SK-N-MC (cell line): Measurements from ENCODE around the gene HCAR1.
"Not testable (repeated sequence)": the region's sequence is repeated elsewhere in the genome, so short reads cannot be mapped to it uniquely, and the experiment has no call there.

Source experiments
- DNase-seq: peaks from one replicate; pipeline ENCODE4 v3.0.0-alpha.2; 2011; ENCODE audit warnings: low read depth, low spot score
- H3K27ac ChIP-seq: fragments of 200-600 bp; sonication (generic); 2 replicates; pipeline ENCODE4 v1.5.1; 2016; ENCODE audit warnings: mixed run types
- H3K36me3 ChIP-seq: fragments of 200-600 bp; sonication (generic); 2 replicates; pipeline ENCODE4 v1.6.1; 2017; ENCODE audit warnings: antibody characterized with exemption, low read length, mixed read lengths; ENCODE audit not compliant: insufficient read depth
- H3K4me3 ChIP-seq: fragments of 200-600 bp; sonication (generic); 2 replicates; pipeline ENCODE4 v1.5.1; 2016
- H3K9ac ChIP-seq: fragments of 200-600 bp; sonication (generic); 2 replicates; pipeline ENCODE4 v1.8.0; 2017; ENCODE audit warnings: mixed run types, mixed read lengths; ENCODE audit not compliant: insufficient read length
- H3K9me3 ChIP-seq: fragments of 200-600 bp; sonication (generic); 2 replicates; pipeline ENCODE4 v1.6.1; 2017; ENCODE audit warnings: low read depth, mild to moderate bottlenecking, antibody characterized with exemption, low read length, moderate library complexity, mixed read lengths
- EZH2 ChIP-seq: fragments of 200-600 bp; sonication (generic); IDR thresholded peaks from one replicate; pipeline ENCODE4 v1.6.1; 2017; ENCODE audit warnings: antibody characterized with exemption
- FOXP2 ChIP-seq: optimal IDR thresholded peaks from 2 replicates; pipeline ENCODE3; 2011; ENCODE audit warnings: mild to moderate bottlenecking, moderate library complexity; ENCODE audit not compliant: insufficient read depth; ENCODE audit errors: extremely low read length, control extremely low read depth
- POLR2AphosphoS5 ChIP-seq: IDR thresholded peaks from 2 replicates; pipeline ENCODE4 v1.6.1; 2012; ENCODE audit warnings: mild to moderate bottlenecking, low read depth, low read length, borderline replicate concordance

Gene HCAR1

DNA sequence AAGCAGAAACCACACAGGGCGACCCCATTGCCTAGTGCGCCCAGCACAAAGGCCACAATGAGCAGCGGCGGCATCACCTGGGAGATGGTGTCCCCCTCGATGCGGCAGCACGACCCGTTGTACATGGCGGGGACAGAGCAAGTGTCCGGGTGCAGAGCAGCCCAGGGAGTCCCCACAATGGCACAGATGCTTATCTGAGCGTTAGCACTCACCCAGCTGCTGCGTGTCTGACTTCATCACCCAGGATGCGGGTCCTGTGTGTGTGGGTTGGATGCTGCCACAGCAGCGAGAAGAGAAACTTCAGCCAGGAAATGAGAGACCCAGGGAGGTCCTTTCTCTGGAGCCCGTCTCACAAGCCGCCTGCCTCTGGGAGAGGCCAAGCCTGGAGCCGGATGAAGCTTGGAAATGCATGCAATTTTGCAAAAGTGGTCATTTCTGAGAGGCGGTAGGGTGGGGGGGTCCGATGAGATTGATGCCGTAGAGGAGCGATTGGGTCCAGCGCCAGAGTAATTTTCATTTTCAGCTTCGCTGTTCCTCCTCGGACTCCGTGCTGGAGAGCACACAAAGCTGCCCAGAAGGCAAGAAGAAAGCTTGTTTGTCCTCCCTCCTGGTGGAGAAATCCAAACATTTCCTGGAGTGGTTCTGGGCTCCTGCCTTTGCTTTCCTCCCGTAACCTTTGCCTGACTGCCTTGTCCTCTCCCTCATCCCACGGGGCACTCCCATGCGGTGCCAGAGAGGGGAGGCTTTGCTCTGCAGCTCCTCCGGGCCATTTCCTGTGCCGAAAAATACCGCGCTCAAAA, at the start of gene HCAR1:
TSS of gene HCAR1 (minus strand) at position 630 of the 800 bp plus-strand sequence. CDS start at position 125, 505 bp downstream.
- Histone ChIP-seq H3K4me3 (no peak within 1 kb of the TSS), H3K9ac (no peak within 1 kb of the TSS), H3K9me3 (no peaks in the 10 kb centered on the region), H3K36me3 (no peaks in the 10 kb centered on the region), H3K27ac (no peak within 1 kb of the TSS)
- no peak for TF ChIP-seq FOXP2
- no peak for TF ChIP-seq EZH2
- TF ChIP-seq POLR2AphosphoS5, result no peak
- DNase-seq, result no peak

DNA sequence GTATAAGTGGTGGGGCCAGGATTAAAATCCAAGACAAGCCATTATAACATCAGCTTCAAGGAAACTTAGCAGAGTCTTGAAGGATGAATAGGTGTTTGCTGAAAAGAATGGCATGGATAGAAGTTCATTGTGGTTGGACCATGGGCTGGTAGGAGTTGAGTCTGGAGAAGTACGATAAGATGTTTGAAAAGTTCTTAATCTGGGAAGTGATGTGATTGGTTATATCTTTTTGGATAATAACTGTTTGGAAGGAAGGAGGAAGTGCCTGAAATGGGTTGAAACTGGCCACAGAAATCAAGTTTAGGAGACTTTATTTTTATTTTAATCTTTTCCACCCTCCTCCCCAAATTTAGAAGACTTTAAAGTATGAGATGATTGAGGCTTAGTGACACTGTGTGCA, 26.9 kb upstream of the HCAR1 start:
- Histone ChIP-seq H3K27ac (no peak overlapping the region), H3K36me3 (peaks cover 88% of the 10 kb centered on the region), H3K9me3 (no peaks in the 10 kb centered on the region), H3K9ac (no peak overlapping the region), H3K4me3 (no peak overlapping the region)
- TF ChIP-seq EZH2 (no peak), FOXP2 (no peak), POLR2AphosphoS5 (no peak)
- no peak for DNase-seq

GRCh38 chr12:122754790-122755189, 24.1 kb upstream of the HCAR1 start:
- Histone ChIP-seq H3K9ac (peak overlapping the region; percentile 97), H3K36me3 (peaks cover 61% of the 10 kb centered on the region), H3K4me3 (no peak overlapping the region), H3K9me3 (no peaks in the 10 kb centered on the region), H3K27ac (no peak overlapping the region)
- no peak for DNase-seq
- TF ChIP-seq FOXP2, result no peak

DNA sequence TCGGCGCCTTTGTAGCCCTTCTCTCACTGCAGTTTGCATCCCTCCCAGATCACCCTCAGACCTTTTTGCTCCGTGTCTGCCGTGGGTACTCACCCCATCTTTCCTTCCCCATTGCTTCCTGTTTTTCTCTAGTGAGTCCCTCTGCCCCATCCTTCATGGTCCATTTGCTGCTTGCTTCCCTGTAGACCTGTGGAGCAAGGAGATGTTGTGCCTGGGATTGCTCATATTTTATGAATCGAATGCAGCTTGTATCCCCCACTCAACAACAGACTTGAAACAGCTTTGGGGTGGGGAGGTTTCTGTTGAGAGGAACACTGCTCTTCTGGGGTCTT, 22.6 kb upstream of the HCAR1 start:
- Histone ChIP-seq H3K27ac (no peak overlapping the region), H3K9me3 (no peaks in the 10 kb centered on the region), H3K9ac (peak overlapping the region; percentile 97), H3K36me3 (peaks cover 47% of the 10 kb centered on the region), H3K4me3 (peak overlapping the region; percentile 77)
- no peak for DNase-seq
- 0 out of 2 replicates have a peak, but pooled peaks have one; percentile 25 for TF ChIP-seq POLR2AphosphoS5
- TF ChIP-seq EZH2, result no peak

DNA sequence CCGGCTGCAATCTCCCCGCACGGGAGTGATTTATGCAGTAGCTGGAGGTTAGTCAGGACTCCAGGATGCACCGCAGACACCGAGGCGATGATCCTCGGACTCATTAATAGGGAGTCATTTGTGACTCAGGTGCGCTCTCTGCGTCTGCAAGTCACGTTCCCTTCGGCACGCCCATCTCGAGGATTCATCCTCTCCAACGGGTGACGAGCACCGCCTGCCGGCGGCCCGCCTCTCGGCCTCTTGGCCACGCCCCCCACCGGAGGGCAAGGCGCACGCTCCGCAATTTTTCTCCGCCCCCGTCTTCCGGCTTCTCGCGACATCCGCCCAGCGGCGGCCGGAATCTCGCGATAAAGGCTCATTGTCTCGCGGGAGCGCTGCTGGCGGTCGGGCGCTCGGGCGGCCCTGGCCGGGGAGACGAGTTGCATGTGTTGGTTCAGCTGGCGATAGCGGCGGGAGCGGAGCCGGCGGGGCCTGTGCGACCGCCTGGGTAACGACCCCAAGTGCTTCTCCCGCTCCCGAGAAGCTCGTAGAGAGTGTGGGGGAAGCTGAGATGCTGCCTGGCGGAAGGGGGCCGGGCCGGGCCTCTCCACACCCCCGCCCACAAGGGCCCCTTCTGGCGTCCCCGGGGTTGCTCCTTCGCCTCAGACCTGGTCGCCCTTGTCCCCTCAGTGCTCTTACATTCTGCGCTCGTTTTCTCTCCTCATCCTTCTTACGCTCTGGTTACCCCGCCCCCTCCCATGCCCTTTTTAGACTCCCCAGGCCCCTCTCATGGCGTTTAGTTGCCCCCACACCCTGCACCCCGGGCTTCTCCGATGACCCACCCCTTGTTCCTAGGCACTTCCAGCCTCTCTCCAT, 22.0 kb upstream of the HCAR1 start, which contains the start of gene DENR:
TSS of gene DENR (plus strand) at position 361 of the 855 bp plus-strand sequence. CDS start 878 bp downstream, outside the sequence.
- H3K9me3 ChIP-seq, result no peaks in the 10 kb centered on the region
- peak within 1 kb of the TSS; percentile 77; the same call in 1 of the 2 replicates for H3K27ac ChIP-seq
- peaks cover 41% of the 10 kb centered on the region for H3K36me3 ChIP-seq
- H3K4me3 ChIP-seq, result peak within 1 kb of the TSS; percentile 77
- TF ChIP-seq EZH2 (no peak), FOXP2 (peak; percentile 93), POLR2AphosphoS5 (peak; percentile 99)
- peak; percentile 73 for DNase-seq
- H3K9ac ChIP-seq, result peak within 1 kb of the TSS; percentile 97

DNA sequence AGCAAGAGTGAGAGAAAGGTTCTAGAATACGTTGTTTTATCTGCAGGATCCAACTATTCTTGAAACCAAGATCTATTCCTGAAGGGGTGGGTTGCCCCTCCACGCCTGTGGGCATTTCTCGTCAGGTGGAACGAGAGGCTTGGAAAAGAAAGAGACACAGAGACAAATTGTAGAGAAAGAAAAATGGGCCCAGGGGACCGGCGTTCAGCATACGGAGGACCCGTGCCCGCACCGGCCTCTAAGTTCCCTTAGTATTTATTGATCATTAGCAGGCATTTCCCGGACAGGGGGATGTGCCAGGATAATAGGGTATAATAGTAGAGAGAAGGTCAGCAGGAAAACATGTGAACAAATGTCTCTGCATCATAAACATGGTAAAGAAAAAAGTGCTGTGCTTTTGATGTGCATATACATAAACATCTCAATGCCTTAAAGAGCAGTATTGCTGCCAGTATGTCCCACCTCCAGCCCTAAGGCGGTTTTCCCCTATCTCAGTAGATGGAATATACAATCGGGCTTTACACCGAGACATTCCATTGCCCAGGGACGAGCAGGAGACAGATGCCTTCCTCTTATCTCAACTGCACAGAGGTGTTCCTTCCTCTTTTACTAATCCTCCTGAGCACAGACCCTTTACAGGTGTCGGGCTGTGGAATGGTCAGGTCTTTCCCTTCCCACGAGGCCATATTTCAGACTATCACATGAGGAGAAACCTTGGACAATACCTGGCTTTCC, 20.3 kb upstream of the HCAR1 start:
- H3K9me3 ChIP-seq, H3K27ac ChIP-seq, H3K9ac ChIP-seq, H3K4me3 ChIP-seq, DNase-seq: not testable (repeated sequence)
- peaks cover 24% of the 10 kb centered on the region for H3K36me3 ChIP-seq

DNA sequence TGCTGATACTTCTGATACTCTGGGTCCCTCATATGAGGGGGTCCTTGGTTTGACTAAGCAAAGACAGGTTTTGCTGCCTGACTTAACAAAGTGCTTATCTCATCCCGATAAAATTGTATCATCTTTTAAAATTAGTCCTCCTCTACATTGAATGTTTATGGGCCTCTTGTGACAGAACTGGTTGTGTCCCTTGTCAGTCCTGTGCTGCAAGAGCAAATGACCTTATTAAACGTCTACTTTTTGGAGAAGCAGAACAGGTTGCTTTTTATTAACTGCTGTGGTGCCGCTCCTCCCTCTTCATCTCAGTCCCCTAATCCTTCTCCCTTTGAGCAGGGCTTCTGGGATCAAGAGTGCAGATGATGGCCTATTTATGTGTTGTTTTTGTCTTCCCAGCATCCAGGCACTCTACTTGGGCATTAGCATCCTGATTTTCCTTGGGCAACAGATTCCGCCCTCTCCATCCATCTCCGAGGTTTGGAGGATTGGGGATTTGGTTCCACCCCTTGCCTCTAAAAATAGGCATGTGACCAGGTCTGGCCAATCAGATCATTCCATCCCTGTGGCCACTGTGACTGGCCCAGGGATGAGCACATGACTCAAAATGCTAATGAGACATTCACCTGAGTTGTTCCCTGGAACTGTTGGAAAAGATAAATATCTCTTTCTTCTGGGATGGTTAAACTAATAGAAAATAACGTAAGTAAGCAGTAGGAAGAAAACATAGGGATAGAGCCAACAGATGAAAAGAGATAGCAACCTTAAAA, 19.1 kb upstream of the HCAR1 start:
- no peak for TF ChIP-seq FOXP2
- no peak for TF ChIP-seq EZH2
- no peak for TF ChIP-seq POLR2AphosphoS5
- no peak for DNase-seq
- Histone ChIP-seq H3K9ac (no peak overlapping the region), H3K27ac (peak overlapping the region; percentile 57), H3K36me3 (peaks cover 12% of the 10 kb centered on the region), H3K9me3 (no peaks in the 10 kb centered on the region), H3K4me3 (no peak overlapping the region)
